GM19043 (cell line): ENCODE measurements around the gene MKNK2.
"Not testable (repeated sequence)": the region's sequence is repeated elsewhere in the genome, so short reads cannot be mapped to it uniquely, and the experiment has no call there.

Experiments used
- ATAC-seq: cut with Tn5 transposase; IDR thresholded peaks from one replicate; pipeline ENCODE4 v1.9.1; 2021; ENCODE audit warnings: low read depth; ENCODE audit not compliant: unreplicated experiment

Gene MKNK2

GRCh38 chr19:2044709-2045500 is 6.1 kb downstream of the MKNK2 start:
- ATAC-seq: no peak

GRCh38 chr19:2043961-2044708 is 6.9 kb downstream of the MKNK2 start:
- ATAC-seq: no peak

DNA sequence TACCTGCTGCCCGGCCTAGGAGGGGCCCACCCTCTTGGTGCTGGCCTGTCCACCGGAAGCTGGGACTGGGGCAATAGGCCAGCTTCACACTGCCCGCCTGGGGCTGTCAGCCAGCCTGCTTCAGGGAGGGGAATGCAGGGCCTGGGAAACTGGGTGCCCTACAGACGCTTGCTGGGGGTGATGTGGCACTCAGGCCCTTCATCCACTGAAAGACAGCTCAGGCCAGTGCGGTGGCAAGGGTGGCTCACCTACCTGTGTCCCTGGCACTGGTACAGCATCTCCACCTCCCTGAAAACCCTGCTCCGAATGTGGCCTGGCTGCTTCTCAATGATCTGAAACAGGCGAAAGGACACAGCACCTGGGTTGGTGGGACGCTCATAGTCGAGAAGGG is 7.8 kb downstream of the MKNK2 start:
- ATAC-seq: no peak

- ATAC-seq: no peak
These were observed 8.4 kb downstream of the MKNK2 start for GRCh38 chr19:2042485-2043250.

DNA sequence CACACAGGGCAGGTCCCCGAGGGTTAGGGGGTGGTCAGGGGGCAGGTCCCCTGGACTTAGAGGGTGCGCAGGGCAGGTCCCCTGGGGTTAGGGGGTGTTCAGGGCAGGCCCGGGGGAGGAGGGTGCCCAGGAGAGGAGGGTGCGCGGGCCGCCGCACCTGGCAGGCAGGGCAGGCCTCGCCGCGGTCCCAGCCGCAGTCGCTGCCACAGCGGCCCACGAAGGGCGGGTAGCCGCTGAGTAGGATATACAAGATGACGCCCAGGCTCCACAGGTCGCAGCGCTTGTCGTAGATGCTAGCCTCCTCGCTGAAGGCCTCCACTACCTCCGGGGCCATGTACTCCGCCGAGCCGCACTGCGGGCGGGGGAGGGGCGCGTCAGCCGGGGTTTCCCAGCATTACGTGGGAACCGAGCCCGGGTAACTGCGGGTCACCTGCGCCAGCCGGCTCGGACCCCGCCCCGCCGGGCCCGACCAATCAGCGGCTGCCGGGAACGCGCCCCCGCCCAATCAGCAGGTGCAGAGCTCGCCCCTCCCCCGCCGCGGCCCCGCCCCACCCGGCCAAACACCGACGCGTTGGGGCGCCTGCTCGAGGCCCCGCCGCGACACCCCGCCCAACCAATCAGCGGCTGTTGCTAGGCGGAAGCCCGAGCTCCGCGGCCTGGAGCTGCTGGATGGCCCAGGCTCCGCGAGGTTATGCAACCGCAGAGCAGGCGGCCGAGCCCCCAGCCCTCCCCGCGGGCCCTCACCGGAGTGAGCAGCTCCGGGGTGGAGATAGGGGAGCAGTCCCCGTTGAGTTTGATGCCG is 9.2 kb downstream of the MKNK2 start:
- peak; percentile 73 for ATAC-seq

GRCh38 chr19:2041433-2041682 is 9.7 kb downstream of the MKNK2 start:
- no peak for ATAC-seq

DNA sequence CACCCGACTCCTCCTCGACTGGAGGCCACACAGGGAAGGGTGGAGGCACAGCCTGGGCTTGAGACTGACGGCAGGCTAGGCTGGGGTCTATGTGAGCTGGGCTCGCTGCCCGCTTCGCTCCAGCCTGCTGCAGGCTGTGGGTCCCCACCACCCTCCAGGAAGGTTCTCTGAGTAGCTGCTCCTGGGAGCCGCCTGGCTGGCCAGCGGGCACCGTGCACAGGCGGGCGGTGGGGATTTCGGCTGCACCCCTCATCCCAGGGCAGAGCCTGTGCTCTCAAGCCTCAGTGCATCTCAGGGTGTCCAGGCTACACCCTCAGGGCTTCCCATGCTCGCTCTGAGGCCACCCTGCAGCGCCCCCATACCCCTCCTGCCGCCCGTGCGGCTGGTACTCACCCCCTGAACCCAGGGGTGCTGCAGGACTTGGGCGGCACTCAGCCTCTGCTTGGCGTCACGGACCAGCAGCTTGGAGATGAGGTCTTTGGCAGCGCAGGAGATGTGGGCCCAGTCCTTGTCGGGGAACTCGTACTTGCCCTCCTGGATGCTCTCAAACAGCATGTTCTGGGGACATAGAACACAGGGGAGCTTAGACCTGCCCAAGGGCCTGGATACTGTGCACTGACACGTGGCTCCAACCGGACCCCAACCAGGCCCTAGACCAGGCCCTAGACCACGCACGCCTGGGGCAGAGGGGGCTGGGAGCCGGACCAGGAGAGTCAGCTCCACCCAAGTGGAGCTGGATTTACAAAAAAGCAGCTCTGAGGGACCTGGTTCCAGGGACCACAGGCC is 10.2 kb downstream of the MKNK2 start:
- ATAC-seq: no peak

GRCh38 chr19:2039959-2040646 is 10.9 kb downstream of the MKNK2 start:
- ATAC-seq: no peak

GRCh38 chr19:2039089-2039958 is 11.7 kb downstream of the MKNK2 start:
- no peak for ATAC-seq

DNA sequence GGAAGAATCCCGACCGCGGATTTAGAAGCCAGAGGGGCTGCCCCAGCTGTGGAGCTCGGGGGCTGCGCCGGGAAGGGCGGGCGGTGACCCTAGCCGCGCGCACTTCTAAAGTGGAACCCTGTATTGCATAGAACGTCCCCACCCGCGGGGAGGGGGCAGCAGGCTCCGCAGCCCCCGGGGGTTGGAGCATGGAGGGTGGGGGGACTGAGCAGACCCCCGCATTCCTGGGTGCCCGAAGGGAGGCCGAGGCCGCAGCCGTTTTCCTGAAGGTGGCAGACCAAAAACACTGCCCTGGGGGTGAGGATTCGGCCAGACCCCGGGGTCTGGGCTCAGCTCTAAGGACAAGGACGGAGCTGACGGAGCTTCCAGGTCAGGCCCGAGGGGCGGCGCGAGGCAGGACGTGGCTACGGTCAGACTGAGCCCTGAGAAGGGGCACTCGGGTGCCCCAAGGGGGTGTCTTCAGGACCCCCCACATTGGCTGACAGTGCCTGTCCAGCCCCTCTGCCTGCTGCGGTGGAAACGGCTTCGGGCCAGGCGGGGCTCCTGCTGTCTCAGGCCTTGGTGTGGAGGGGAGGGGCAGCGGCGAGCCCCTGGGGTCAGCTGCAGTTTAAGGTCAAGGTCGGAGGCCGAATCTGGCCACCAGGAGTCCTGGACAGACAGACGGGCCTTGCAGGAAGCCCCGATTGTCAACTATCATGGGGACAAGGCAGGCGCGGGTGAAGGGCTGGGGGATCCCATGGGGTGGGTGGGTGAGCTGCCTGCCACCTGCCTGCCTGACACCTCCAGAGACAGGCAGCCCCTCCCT is 12.6 kb downstream of the MKNK2 start:
- ATAC-seq: no peak

GRCh38 chr19:2037651-2038255 is 13.3 kb downstream of the MKNK2 start:
- no peak for ATAC-seq

DNA sequence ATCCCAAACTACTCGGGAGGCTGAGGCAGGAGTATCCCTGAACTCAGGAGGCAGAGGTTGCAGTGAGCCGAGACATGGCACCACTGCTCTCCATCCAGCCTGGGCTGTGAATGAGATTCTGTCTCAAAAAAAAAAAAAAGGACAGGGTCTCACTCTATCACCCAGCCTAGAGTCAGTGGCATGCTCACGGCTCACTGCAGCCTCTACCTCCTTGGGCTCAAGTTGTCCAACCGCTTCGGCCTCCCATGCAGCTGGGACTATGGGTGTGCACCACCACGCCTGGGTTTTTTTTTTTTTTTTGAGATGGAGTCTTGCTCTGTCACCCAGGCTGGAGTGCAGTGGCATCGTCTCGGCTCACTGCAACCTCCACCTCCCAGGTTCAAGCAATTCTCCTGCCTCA is 14.6 kb downstream of the MKNK2 start:
- no peak for ATAC-seq

DNA sequence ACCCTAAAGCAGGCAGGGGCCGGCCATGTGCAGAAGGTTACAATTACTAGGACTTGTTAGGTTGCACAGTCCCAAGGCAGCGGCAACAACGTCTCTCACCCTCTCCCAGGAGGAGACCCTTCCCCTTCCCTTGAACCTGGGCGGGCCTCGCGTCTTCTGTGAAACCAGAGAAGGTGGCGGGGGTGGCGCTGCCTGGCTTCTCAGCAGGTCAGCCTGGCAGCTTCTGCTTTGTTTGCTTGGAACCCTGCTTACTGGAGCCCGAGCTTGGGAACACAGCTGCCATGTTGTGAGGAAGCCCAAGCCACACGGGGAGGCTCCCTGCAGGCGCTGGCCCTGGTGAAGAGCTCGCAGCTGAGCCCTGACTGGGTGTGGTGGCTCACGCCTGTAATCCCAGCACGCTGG is 15.5 kb downstream of the MKNK2 start:
- no peak for ATAC-seq

DNA sequence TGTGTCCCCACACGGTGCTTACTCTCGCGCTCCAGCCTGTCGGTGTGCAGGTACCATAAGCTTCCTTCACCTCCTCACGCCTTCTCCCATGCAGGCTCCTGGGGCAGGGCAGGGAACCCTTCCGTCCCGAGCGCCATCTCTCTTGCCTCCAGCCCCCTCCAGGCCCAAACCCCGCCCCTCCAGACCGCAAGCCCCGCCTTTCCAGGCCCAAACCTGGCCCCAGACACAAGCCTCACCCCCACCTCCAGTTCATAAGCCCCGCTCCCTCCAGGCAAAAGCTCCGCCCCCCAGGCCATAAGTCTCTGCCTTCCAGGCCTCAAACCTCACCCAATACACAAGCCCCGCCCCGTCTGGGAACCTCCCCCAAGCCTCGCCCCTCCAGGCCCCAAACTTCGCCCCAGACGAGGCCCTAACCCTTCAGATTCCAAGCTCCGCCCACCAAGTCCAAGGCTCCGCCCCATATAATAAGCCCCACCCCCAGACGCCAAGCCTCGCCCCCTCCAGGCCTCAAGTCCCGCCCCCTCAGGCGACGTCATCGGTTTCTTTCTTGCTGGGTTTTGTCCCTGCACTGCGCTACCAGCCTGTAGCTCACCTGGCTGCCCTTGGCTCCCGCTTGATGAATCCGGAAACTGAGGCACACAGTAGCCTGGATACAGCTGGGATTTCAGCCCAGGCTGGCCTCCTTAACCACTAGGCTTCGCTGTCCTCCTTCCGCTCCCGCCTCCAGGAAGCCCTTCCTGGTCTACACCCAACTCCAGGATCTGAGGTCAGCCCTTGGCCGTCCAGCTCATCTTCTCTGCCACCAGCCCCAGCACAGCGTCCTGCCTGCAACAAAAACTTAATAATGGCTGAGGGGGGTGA is 16.1 kb downstream of the MKNK2 start:
- no peak for ATAC-seq

DNA sequence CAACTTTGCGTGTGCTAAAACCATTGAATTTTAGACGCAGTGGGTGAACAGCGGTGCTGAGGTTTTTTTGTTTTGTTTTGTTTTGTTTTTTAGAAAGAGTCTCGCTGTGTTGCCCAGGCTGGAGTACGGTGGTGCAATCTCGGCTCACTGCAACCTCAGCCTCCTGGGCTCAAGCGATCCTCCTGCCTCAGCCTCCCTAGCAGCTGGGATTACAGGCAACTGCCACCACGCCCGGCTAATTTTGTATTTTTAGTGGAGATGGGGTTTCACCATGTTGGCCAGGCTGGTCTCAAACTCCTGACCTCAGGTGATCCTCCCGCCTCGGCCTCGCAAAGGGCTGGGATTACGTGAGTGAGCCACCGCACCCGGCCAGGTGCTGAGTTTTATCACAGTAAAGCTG is 16.8 kb downstream of the MKNK2 start:
- not testable (repeated sequence) for ATAC-seq

- ATAC-seq: no peak
These were observed 17.3 kb downstream of the MKNK2 start for GRCh38 chr19:2033825-2034159.
